DND-41 (cell line): ENCODE measurements around the gene PROZ.

Source experiments
- ATAC-seq: fragments of 200-7000 bp; cut with Tn5 transposase; 3 replicates; pipeline ENCODE4 v1.9.1; 2021; ENCODE audit warnings: low read depth; ENCODE audit not compliant: insufficient read depth
- DNase-seq: peaks from one replicate; pipeline ENCODE4 v3.0.0-alpha.2; 2020
- H2AFZ ChIP-seq: 2 replicates; pipeline ENCODE4 v1.6.0; 2012; ENCODE audit warnings: low read depth, low read length
- H3K27ac ChIP-seq: 2 replicates; pipeline ENCODE4 v1.5.1; 2012; ENCODE audit warnings: low read length, inconsistent platforms
- H3K27me3 ChIP-seq: fragments of 200-600 bp; sonication (generic); 2 replicates; pipeline ENCODE4 v1.6.0; 2012; ENCODE audit warnings: low read length, mild to moderate bottlenecking, inconsistent platforms; ENCODE audit not compliant: insufficient read depth, poor library complexity
- H3K36me3 ChIP-seq: 2 replicates; pipeline ENCODE4 v1.5.1; 2012; ENCODE audit warnings: low read length, inconsistent platforms; ENCODE audit not compliant: insufficient read depth
- H3K4me1 ChIP-seq: 2 replicates; pipeline ENCODE4 v1.5.1; 2012; ENCODE audit warnings: mild to moderate bottlenecking, low read length; ENCODE audit not compliant: insufficient read depth
- H3K4me2 ChIP-seq: 2 replicates; pipeline ENCODE4 v1.6.0; 2012; ENCODE audit warnings: mild to moderate bottlenecking, moderate library complexity, low read length, inconsistent platforms; ENCODE audit not compliant: insufficient read depth
- H3K4me3 ChIP-seq, 2 experiments: fragments of 200-600 bp in 1 of 2; shearing (Covaris generic) in 1 of 2; 2 replicates each; pipeline ENCODE4 v1.5.1; 2012 to 2016; ENCODE audit warnings: inconsistent platforms in 2 of 2, low read length in 2 of 2, mild to moderate bottlenecking in 2 of 2, low read depth in 1 of 2, moderate library complexity in 1 of 2
- H3K79me2 ChIP-seq: 2 replicates; pipeline ENCODE4 v1.6.0; 2012; ENCODE audit warnings: low read length, inconsistent platforms; ENCODE audit not compliant: insufficient read depth
- H3K9ac ChIP-seq: 2 replicates; pipeline ENCODE4 v1.6.0; 2012; ENCODE audit warnings: low read depth, mild to moderate bottlenecking, inconsistent platforms, low read length, moderate library complexity
- H3K9me3 ChIP-seq: 2 replicates; pipeline ENCODE4 v1.5.1; 2012; ENCODE audit warnings: low read length, moderate library complexity, mild to moderate bottlenecking, inconsistent platforms; ENCODE audit not compliant: insufficient read depth, severe bottlenecking
- H4K20me1 ChIP-seq: 2 replicates; pipeline ENCODE4 v1.6.0; 2012; ENCODE audit warnings: low read length; ENCODE audit not compliant: insufficient read depth
- CTCF ChIP-seq: IDR thresholded peaks from 2 replicates; pipeline ENCODE4 v1.5.1; 2012; ENCODE audit warnings: borderline replicate concordance, low read length, moderate library complexity, mild to moderate bottlenecking; ENCODE audit not compliant: poor library complexity, severe bottlenecking; ENCODE audit errors: extremely low read depth
- EZH2 ChIP-seq: IDR thresholded peaks from 3 replicates; pipeline ENCODE4 v1.6.1; 2012; ENCODE audit warnings: borderline replicate concordance, low read depth, mild to moderate bottlenecking, moderate library complexity, low read length, inconsistent platforms; ENCODE audit not compliant: severe bottlenecking

Gene PROZ

GRCh38 chr13:113129480-113129879 lies 29.0 kb upstream of the PROZ start:
- TF ChIP-seq EZH2 (no peak), CTCF (no peak)
- H3K9ac ChIP-seq, result no peak overlapping the region
- no peaks in the 10 kb centered on the region for H3K79me2 ChIP-seq
- H3K4me2 ChIP-seq, result no peak overlapping the region
- H3K4me1 ChIP-seq, result no peaks in the 10 kb centered on the region
- no peak overlapping the region for H3K4me3 ChIP-seq
- ATAC-seq (no peak), DNase-seq (no peak)
- no peaks in the 10 kb centered on the region for H3K9me3 ChIP-seq
- H3K27ac ChIP-seq, result no peak overlapping the region
- H3K36me3 ChIP-seq, result no peaks in the 10 kb centered on the region
- H4K20me1 ChIP-seq, result peaks cover 4% of the 10 kb centered on the region; the same call in 1 of the 2 replicates
- peaks cover 3% of the 10 kb centered on the region for H3K27me3 ChIP-seq
- H2AFZ ChIP-seq, result no peak overlapping the region

DNA sequence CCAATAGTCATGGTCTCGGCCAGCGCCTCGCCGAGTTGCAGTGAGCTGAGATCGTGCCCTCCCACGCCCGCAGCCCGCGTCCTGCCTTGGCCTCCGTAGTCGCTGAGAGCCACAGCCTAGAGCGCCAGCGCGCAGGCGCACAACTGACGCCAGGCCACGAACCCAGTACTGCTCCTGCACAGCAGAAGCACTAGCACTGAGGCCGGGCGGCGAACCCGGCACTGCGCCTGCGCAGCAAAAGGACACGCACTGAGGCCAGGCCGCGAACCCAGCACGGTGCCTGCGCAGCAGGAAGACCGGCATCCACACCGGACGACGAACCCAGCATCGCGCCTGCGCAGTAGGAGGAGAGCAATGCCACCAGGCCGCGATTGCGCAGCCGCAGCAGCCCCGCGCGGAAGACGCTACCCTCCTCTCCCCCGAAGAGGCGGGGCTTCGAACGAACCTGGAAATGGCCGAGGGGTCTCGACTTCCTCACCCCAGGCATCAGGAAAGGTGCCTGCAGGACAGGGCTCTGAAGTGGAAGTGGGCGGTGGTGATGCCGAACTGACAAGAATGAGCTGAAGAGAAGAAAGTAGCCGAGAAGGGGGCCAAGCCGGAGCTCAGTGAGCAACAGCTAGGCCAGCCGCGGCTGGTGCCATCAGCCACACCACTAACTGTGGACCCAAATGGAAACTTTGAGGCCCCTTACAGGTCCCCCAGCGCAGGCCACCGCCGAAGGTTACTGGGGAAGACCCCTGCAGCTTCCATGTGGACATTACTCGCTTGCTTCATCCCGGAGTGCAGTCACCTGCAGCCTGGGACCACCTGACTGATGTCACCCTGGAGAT lies 28.3 kb upstream of the PROZ start:
- Histone ChIP-seq H3K4me3 (no peak overlapping the region), H3K9me3 (no peaks in the 10 kb centered on the region), H4K20me1 (peaks cover 4% of the 10 kb centered on the region; the same call in 1 of the 2 replicates), H3K27ac (no peak overlapping the region), H3K36me3 (no peaks in the 10 kb centered on the region), H3K4me2 (no peak overlapping the region), H3K27me3 (peaks cover 3% of the 10 kb centered on the region), H3K79me2 (no peaks in the 10 kb centered on the region), H3K9ac (no peak overlapping the region), H3K4me1 (no peaks in the 10 kb centered on the region), H2AFZ (no peak overlapping the region)
- no peak for ATAC-seq
- TF ChIP-seq EZH2, result no peak
- no peak for TF ChIP-seq CTCF
- DNase-seq, result no peak

DNA sequence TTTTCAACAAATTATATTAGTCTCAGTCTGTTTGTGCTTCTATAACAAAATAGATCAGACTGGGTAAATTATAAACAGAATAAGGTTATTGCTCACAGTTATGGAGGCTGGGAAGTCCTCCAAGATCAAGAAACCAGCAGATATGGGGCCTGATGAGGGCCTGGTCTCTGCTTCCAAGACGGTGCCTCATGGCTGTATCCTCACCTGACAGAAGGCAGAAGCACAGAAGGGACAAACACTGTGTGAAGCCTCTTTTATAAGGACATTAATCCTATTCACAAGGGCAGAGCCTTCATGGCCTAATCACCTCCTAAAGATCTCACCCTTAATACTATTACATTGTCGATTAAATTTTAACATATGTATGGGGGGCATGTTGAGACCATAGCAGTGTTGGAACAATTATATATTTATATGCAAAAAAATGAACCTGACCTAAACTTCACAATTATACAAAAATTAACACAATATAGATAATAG lies 23.1 kb upstream of the PROZ start:
- H3K4me3 ChIP-seq, result no peak overlapping the region
- H4K20me1 ChIP-seq, result no peaks in the 10 kb centered on the region
- H3K79me2 ChIP-seq, result no peaks in the 10 kb centered on the region
- no peaks in the 10 kb centered on the region for H3K4me1 ChIP-seq
- no peak overlapping the region for H3K4me2 ChIP-seq
- H3K27me3 ChIP-seq, result peaks cover 10% of the 10 kb centered on the region
- H3K9ac ChIP-seq, result no peak overlapping the region
- no peak overlapping the region for H3K27ac ChIP-seq
- TF ChIP-seq CTCF (no peak), EZH2 (no peak)
- H3K9me3 ChIP-seq, result no peaks in the 10 kb centered on the region
- H3K36me3 ChIP-seq, result no peaks in the 10 kb centered on the region
- no peak for DNase-seq
- no peak overlapping the region for H2AFZ ChIP-seq
- no peak for ATAC-seq
